ENCODE data around the gene FILIP1L.

DNA sequence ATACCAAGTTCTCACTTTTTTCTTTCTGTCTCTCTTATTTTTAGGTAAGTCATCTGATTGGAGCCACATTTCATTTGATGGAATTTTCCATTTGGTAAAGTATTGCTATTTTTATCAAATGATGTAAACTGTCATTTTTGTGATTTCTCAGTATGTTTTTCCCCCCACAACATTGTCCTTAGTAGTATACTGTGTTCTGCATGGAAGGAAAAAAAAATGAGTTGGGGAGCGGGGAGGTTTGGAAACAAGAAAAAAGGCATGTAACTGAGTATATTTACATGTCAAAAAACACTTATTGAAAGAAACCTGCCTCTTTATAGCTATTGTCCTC is 104.2 kb downstream of the FILIP1L start:
- TF ChIP-seq, protein P1, sequence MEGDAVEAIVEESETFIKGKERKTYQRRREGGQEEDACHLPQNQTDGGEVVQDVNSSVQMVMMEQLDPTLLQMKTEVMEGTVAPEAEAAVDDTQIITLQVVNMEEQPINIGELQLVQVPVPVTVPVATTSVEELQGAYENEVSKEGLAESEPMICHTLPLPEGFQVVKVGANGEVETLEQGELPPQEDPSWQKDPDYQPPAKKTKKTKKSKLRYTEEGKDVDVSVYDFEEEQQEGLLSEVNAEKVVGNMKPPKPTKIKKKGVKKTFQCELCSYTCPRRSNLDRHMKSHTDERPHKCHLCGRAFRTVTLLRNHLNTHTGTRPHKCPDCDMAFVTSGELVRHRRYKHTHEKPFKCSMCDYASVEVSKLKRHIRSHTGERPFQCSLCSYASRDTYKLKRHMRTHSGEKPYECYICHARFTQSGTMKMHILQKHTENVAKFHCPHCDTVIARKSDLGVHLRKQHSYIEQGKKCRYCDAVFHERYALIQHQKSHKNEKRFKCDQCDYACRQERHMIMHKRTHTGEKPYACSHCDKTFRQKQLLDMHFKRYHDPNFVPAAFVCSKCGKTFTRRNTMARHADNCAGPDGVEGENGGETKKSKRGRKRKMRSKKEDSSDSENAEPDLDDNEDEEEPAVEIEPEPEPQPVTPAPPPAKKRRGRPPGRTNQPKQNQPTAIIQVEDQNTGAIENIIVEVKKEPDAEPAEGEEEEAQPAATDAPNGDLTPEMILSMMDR (IDR thresholded peaks at IDR 0.05), result no peak
- no peak for TF ChIP-seq POLR2A (IDR thresholded peaks at IDR 0.05)
